ENCODE measurements around the gene DGKK.
"Not testable (repeated sequence)": the region's sequence is repeated elsewhere in the genome, so short reads cannot be mapped to it uniquely, and the experiment has no call there.

The DGKK gene

GRCh38 chrX:50407976-50408375, 62.6 kb downstream of the DGKK start:
- no peak for DNase-seq

DNA sequence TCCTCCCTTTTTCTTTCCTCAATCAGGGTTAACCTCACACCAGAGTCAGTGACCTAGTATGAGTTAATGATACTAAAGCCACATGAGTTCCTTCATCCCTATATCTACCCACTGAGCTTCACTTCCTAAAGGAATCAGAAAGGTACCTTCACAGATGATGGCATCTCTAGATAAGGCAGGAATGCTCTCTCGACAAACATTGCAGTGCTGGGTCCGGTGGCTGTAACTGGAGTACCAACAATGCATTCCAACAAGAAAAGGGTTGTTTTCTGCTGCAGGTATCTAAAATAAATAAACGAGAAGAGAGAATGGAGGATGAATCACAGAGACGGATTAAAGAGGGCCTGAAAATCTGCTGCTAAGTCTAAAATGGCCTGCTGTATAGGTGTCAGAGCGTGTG, 66.7 kb downstream of the DGKK start:
- DNase-seq, result no peak

DNA sequence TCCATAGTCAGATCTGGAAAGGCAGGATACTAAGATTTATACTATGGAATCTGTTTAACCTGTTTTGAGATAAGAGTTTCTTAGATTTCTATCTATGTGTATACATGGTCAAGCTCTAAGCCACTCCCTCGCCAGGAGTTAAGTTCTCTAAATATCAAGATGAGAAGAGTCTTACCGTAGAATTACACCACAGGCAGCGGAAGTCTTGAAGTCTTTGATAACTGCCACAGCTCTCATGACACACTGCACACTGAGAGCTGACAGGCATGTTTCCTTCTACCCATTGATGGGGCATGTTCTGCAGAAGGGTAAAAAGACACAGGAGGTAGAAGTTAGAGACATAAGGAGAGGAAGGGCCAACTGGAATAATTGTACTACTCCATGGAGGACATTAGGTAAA, 67.7 kb downstream of the DGKK start:
- DNase-seq, result no peak

DNA sequence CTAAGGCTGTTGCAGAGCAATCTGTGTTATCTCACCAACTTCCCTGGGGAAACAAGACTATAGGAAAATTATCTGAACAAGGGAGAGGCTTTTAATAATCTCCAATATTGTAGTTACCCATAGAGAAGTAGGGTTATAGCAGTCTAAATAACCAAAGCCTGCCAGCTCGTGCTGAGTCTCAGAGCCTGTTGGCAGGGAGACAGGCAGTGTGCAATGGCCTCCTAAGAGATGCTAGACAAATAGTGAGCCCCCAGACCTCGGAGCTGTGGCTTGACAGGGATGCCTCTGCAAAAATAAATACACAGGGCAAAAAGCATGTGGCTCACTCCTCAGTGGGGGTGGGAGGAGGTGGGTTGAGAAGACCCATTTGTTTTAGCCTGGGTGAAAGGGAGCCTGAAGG, 76.7 kb downstream of the DGKK start:
- DNase-seq, result no peak

GRCh38 chrX:50386520-50386919, 84.1 kb downstream of the DGKK start:
- no peak for DNase-seq

DNA sequence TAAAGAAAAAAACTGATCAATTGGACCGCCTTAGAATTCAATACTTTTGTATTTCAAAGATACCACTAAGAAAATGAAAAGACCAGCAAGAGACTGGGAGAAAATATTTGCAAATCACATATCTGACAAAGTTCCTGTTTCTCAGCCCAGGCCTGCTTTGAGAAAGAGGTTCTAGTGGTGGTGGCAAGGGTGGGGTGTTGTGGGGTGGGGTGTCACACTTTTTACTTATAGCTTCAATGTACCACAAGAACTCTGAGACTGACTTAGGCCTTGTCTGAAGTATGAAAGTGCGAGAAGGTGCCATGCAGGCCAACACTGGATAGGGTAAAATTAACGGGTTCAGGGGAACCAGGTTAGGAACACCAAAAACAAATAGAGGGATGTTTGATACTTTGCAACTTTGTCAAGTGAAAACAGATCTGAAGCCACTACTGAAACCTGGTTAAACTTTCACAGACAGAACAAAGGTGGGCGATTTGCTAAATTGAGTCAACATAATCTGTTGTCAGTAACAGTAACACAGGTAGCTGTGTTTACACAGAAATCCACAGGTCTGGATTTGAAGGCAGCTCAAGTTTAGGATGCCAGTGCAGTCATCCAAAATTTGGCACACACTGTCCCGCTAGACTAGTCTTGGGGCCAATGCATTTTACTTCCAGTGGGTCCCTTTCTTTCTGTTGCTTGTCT, 88.8 kb downstream of the DGKK start:
- DNase-seq, result no peak

- DNase-seq, result no peak
Measured at GRCh38 chrX:50375481-50376267, 95.0 kb downstream of the DGKK start.

GRCh38 chrX:50372966-50373365, 97.7 kb downstream of the DGKK start:
- DNase-seq, result no peak

DNA sequence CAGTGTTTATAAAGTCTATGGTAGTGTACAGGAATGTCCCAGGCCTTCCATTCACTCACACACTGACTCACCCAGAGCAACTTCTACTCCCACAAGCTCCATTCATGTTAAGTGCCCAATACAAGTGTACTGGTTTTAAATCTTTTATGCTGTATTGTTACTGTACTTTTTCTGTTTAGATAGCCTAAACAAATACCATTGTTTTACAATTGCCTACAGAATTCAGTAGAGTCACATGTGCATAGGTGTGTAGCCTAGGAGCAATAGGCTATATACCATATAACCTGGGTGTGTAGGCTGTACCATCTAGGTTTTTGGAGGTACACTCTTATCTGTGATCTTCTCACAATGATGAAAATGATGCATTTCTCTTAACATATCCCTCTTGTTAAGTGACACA, 126.7 kb downstream of the DGKK start:
- DNase-seq, result no peak

DNA sequence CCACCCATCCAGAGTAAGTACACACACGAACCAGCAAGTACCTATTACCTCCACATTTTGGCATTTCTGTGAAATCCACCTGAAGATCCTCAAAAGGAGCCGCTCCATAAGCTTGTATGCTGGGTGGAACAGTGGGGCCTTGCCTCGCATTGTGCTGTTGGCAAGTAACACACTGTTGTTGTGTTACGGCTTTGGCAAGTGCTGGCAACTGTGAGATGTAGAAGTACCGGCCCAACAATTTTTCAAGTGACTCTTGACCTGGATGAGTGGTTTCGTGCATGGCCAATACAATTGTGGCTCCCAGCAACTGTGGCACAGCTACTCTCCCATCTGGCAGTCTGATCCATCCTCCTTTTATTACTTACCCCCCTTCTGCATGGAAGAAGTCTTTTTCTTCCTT, 137.3 kb downstream of the DGKK start:
- DNase-seq, result no peak

- not testable (repeated sequence) for DNase-seq
Measured at GRCh38 chrX:50332668-50333067, 138.0 kb downstream of the DGKK start.

DNA sequence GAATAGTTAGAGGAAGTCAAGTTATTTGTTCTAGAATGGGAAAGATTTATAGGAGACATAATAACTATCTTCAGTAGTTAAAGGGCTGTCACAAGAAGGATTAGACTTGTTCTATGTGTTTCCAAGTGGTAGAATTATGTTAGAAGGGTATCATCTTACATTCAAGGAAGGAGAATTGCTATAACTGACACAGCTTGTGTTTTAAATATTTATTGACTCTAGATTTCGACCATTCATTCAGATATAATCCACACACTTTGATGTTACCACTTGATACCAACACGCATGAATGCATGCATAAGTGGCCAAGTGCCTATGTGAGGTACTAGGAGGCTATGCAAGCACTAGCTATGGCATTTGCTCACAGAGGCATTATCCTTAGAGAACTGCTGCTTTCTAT, 143.4 kb downstream of the DGKK start:
- DNase-seq, result no peak
